ENCODE results near the gene ADH4. TPM values are rescaled to one million over a fixed set of nuclear protein-coding genes. Genes with fewer than 3 reads are reported as not detected.
A peak's percentile ranks its signal among the peaks of the same experiment; 100 is the strongest.

Gene ADH4
- total and polyA plus RNA-seq, 2 of the 4 experiments (the other 2 are of a cell fraction), result not detected

DNA sequence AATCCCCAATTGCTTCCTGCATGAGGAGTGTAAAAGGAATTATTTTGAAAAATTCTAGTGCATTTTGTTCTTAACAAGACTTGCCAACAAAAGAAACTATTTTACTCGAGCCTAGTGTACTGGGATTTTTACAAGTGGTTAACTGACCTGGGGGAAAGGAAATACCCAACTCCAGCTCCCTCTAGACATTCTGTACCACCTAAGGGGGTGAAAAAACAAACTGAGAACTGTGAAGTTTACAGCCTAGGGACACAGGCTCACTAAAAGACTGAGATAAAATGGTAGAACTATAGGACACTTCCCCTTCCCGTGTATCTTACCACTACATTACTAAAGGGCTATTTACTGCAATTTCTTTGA lies 52.9 kb downstream of the ADH4 start:
- 0 out of 2 replicates have a peak overlapping the region, but pooled peaks have one; percentile 40 for H3K14ac ChIP-seq (replicated peaks; ENCODE audit: low read depth, low read length)
- H4K91ac ChIP-seq (ENCODE audit: insufficient read depth, low read depth, low read length), result no peak overlapping the region
- H3K4me2 ChIP-seq (ENCODE audit: low read depth, low read length), result peak overlapping the region; percentile 94
- H3K9me3 ChIP-seq (ENCODE audit: control insufficient read depth, insufficient read depth, low read length), result no peaks in the 10 kb centered on the region
- H4K5ac ChIP-seq (ENCODE audit: low read depth, low read length), result peak overlapping the region; percentile 60
- H4K8ac ChIP-seq (ENCODE audit: low read depth in 2 of 2, low read length in 2 of 2), result no peak overlapping the region
- H4K20me1 ChIP-seq (ENCODE audit: insufficient read depth, low read length), result no peaks in the 10 kb centered on the region; the same call in 1 of the 2 replicates
- H2BK5ac ChIP-seq (ENCODE audit: low read depth, low read length, poor library complexity, severe bottlenecking), result peak overlapping the region; percentile 34
- H3K27me3 ChIP-seq (ENCODE audit: control insufficient read depth, insufficient read depth, low read length), result no peaks in the 10 kb centered on the region
- peaks cover 11 to 14% of the 10 kb centered on the region in 2 experiments for H3K79me1 ChIP-seq (ENCODE audit: low read depth in 1 of 2, low read length in 2 of 2)
- H3K4me1 ChIP-seq (ENCODE audit: control insufficient read depth, insufficient read depth, low read length), result peaks cover 2% of the 10 kb centered on the region; the same call in 1 of the 2 replicates
- no peak overlapping the region for H2AK9ac ChIP-seq (replicated peaks; ENCODE audit: low read depth, low read length, poor library complexity)
- no peak overlapping the region for H2AK5ac ChIP-seq (ENCODE audit: low read depth, low read length)
- BruUV-seq (replicated peaks), result no TSS peak
- peak overlapping the region; percentile 41 for H3K18ac ChIP-seq (ENCODE audit: low read depth, low read length)
- no peak overlapping the region for H2BK120ac ChIP-seq (ENCODE audit: low read depth, low read length)
- ATAC-seq (ENCODE audit: low read depth) (no peak), DNase-seq (no peak)
- no peak overlapping the region for H2BK20ac ChIP-seq (ENCODE audit: low read depth, low read length)
- peak overlapping the region; percentile 40; the same call in 1 of the 2 replicates for H3K23ac ChIP-seq (ENCODE audit: low read depth, low read length)
- peak overlapping the region; percentile 55 for H3K9ac ChIP-seq (ENCODE audit: low read depth, low read length)
- no peak for TF ChIP-seq RAD21 (IDR thresholded peaks at IDR 0.05; ENCODE audit: low read length)
- no peak for TF ChIP-seq MAZ (IDR thresholded peaks at IDR 0.05; ENCODE audit: borderline replicate concordance, low read depth, low read length)
- TF ChIP-seq MXI1 (IDR thresholded peaks at IDR 0.05; ENCODE audit: borderline replicate concordance, low read depth, low read length), result no peak
- TF ChIP-seq RCOR1 (IDR thresholded peaks at IDR 0.05; ENCODE audit: insufficient replicate concordance, low read length), result no peak
- TF ChIP-seq POLR2A (IDR thresholded peaks at IDR 0.05; ENCODE audit: low read depth, low read length), result no peak
- no peak for TF ChIP-seq SMC3 (IDR thresholded peaks at IDR 0.05; ENCODE audit: low read depth, low read length)
- TF ChIP-seq, protein P1, sequence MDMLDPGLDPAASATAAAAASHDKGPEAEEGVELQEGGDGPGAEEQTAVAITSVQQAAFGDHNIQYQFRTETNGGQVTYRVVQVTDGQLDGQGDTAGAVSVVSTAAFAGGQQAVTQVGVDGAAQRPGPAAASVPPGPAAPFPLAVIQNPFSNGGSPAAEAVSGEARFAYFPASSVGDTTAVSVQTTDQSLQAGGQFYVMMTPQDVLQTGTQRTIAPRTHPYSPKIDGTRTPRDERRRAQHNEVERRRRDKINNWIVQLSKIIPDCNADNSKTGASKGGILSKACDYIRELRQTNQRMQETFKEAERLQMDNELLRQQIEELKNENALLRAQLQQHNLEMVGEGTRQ (IDR thresholded peaks at IDR 0.05; ENCODE audit: low read depth, low read length), result no peak
- no peaks in the 10 kb centered on the region for H3K9me1 ChIP-seq (ENCODE audit: insufficient read depth, low read length)
- no CpG with 5 or more reads among the region's 2 CpGs for WGBS, 2 experiments (ENCODE audit: extremely low coverage in 2 of 2, insufficient read length in 1 of 2)
- in situ Hi-C loops (cut with MboI; ENCODE audit: low sequenced_read_pairs) (no loop called here), intact Hi-C loops (cut with micrococcal nuclease) (no loop called here), dilution Hi-C loops (cut with HindIII; ENCODE audit: low sequenced_read_pairs, unreplicated experiment) (no loop called here)
- H3K4ac ChIP-seq (ENCODE audit: low read depth, low read length), result peak overlapping the region; percentile 48; the same call in 1 of the 2 replicates
- peak overlapping the region; percentile 62; the same call in 1 of the 2 replicates for H3K27ac ChIP-seq (ENCODE audit: insufficient read depth, low read length)
- POLR2A ChIA-PET (ENCODE audit: unreplicated experiment), result no interaction called here
- CTCF ChIA-PET, result interaction anchor here (0.7 to 0.8 kb wide), 2 partner anchors 314 to 821 kb away, joined by 3 to 5 read pairs; no protein-coding TSS in a partner anchor
- no peak overlapping the region for H2BK15ac ChIP-seq (ENCODE audit: low read depth, low read length)
- H3K36me3 ChIP-seq (ENCODE audit: control insufficient read depth, insufficient read depth, low read length), result no peaks in the 10 kb centered on the region
- no peak overlapping the region for H3K56ac ChIP-seq (ENCODE audit: extremely low read depth, insufficient read depth, low read length)
- H2AFZ ChIP-seq (replicated peaks; ENCODE audit: low read length, poor library complexity), result no peak overlapping the region
- no peak overlapping the region for H3K4me3 ChIP-seq (ENCODE audit: insufficient read depth, low read depth, low read length)

Data from IMR-90 (cell line).